Measurements from ENCODE around the gene ARHGEF38.

DNA sequence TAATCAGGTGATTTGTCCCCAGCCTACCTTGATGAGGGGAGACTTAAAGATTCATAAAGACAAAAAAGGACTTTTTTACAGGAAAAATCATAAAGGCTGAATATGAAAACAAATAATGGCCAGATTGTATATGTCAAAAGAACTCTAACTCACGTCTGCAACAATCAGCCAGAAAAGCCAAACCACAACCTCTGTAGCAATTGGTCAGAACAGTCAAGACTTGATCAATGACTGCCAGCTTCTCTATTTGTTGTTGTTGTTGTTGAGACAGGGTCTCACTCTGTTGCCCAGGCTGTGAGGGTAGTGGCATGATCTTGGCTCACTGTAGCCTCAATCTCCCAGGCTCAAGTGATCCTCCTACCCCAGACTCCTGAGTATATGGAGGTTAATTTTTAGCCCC, 42.7 kb upstream of the ARHGEF38 start:
- TF ChIP-seq EZH2 (IDR thresholded peaks at IDR 0.05), result no peak
- no peak for TF ChIP-seq POLR2AphosphoS5 (IDR thresholded peaks at IDR 0.05; ENCODE audit: borderline replicate concordance, low read depth, low read length)
- no peak for TF ChIP-seq FOXP2 (optimal IDR thresholded peaks at IDR 0.05; ENCODE audit: control extremely low read depth, extremely low read length, insufficient read depth)
